ENCODE measurements around the gene CD109.
"Not testable (repeated sequence)": the region's sequence is repeated elsewhere in the genome, so short reads cannot be mapped to it uniquely, and the experiment has no call there.

The CD109 gene

GRCh38 chr6:73800997-73801396, 105.0 kb downstream of the CD109 start:
- no peak overlapping the region for H3K4me3 ChIP-seq (ENCODE audit: low read depth, low read length)
- no peak for TF ChIP-seq CTCF (IDR thresholded peaks at IDR 0.05; ENCODE audit: insufficient read depth, low read depth, low read length, missing control alignments)
- DNase-seq (ENCODE audit: low read depth), result no peak

- no peak for TF ChIP-seq CTCF (IDR thresholded peaks at IDR 0.05; ENCODE audit: insufficient read depth, low read depth, low read length, missing control alignments)
- DNase-seq (ENCODE audit: low read depth), result no peak
Observed at GRCh38 chr6:73801652-73802268, 105.8 kb downstream of the CD109 start.

GRCh38 chr6:73802366-73802765, 106.4 kb downstream of the CD109 start:
- no peak for DNase-seq (ENCODE audit: low read depth)
- TF ChIP-seq CTCF (IDR thresholded peaks at IDR 0.05; ENCODE audit: insufficient read depth, low read depth, low read length, missing control alignments), result no peak
- H3K4me3 ChIP-seq (ENCODE audit: low read depth, low read length), result no peak overlapping the region

More at GRCh38 chr6:73801652-73802268, 105.8 kb downstream of the CD109 start:
- H3K4me3 ChIP-seq (ENCODE audit: low read depth, low read length), result no peak overlapping the region

- peak; percentile 11 for DNase-seq (ENCODE audit: low read depth)
- H3K4me3 ChIP-seq (ENCODE audit: low read depth, low read length), result no peak overlapping the region
- peak; percentile 24 for TF ChIP-seq CTCF (IDR thresholded peaks at IDR 0.05; ENCODE audit: insufficient read depth, low read depth, low read length, missing control alignments)
Observed at GRCh38 chr6:73803562-73804241, 107.7 kb downstream of the CD109 start.

GRCh38 chr6:73805221-73805620, 109.2 kb downstream of the CD109 start:
- not testable (repeated sequence) for H3K4me3 ChIP-seq (ENCODE audit: low read depth, low read length); DNase-seq (ENCODE audit: low read depth)

GRCh38 chr6:73805982-73806381, 110.0 kb downstream of the CD109 start:
- H3K4me3 ChIP-seq (ENCODE audit: low read depth, low read length); DNase-seq (ENCODE audit: low read depth): not testable (repeated sequence)

GRCh38 chr6:73811706-73812105, 115.7 kb downstream of the CD109 start:
- H3K4me3 ChIP-seq (ENCODE audit: low read depth, low read length), result no peak overlapping the region
- TF ChIP-seq CTCF (IDR thresholded peaks at IDR 0.05; ENCODE audit: insufficient read depth, low read depth, low read length, missing control alignments), result no peak
- no peak for DNase-seq (ENCODE audit: low read depth)

GRCh38 chr6:73817253-73817652, 121.2 kb downstream of the CD109 start:
- peak; percentile 18 for DNase-seq (ENCODE audit: low read depth)
- no peak for TF ChIP-seq CTCF (IDR thresholded peaks at IDR 0.05; ENCODE audit: insufficient read depth, low read depth, low read length, missing control alignments)
- H3K4me3 ChIP-seq (ENCODE audit: low read depth, low read length), result no peak overlapping the region

Data from GM12865 (cell line).